ENCODE data around the gene BCO1.

- TF ChIP-seq ZNF155 (tag by site-specific recombination; IDR thresholded peaks at IDR 0.05) = no peak
- TF ChIP-seq YY1 (tag by site-specific recombination; IDR thresholded peaks at IDR 0.05) = no peak
- no peak for TF ChIP-seq ZNF16 (tag by site-specific recombination; IDR thresholded peaks at IDR 0.05; ENCODE audit: low read depth)
- no peak for TF ChIP-seq ZIC2 (tag by site-specific recombination; IDR thresholded peaks at IDR 0.05)
- TF ChIP-seq ZNF112 (tag by site-specific recombination; IDR thresholded peaks at IDR 0.05) = no peak
These were observed 89.1 kb downstream of the BCO1 start for GRCh38 chr16:81327447-81328196.

All from HEK293 (cell line).